ENCODE measurements around the gene PLET1. TPM values are rescaled to one million over a fixed set of nuclear protein-coding genes. Genes with fewer than 3 reads are reported as not detected.

The PLET1 gene
- total and polyA plus RNA-seq, 2 donors = not detected

GRCh38 chr11:112223754-112224532, 36.7 kb downstream of the PLET1 start:
- DNase-seq (ENCODE audit: extremely low spot score) = no peak
- no peak overlapping the region for H3K27ac ChIP-seq (ENCODE audit: low read depth)
- WGBS = 91% methylated on average over 5 of the region's 5 CpGs

GRCh38 chr11:112223121-112223520, 37.5 kb downstream of the PLET1 start:
- Histone ChIP-seq H3K4me3 (ENCODE audit: low read depth, low read length) (no peak overlapping the region), H3K27ac (ENCODE audit: low read depth) (no peak overlapping the region), H3K36me3 (ENCODE audit: insufficient read depth) (no peaks in the 10 kb centered on the region), H3K4me1 (ENCODE audit: insufficient read depth) (no peaks in the 10 kb centered on the region)
- DNase-seq (ENCODE audit: extremely low spot score) = no peak
- 45% methylated on average over 1 of the region's 1 CpG for WGBS

More at GRCh38 chr11:112223754-112224532, 36.7 kb downstream of the PLET1 start:
- no peaks in the 10 kb centered on the region for H3K4me1 ChIP-seq (ENCODE audit: insufficient read depth)
- H3K4me3 ChIP-seq (ENCODE audit: low read depth, low read length) = no peak overlapping the region
- no peaks in the 10 kb centered on the region for H3K36me3 ChIP-seq (ENCODE audit: insufficient read depth)

- Histone ChIP-seq H3K36me3 (ENCODE audit: insufficient read depth) (no peaks in the 10 kb centered on the region), H3K27ac (ENCODE audit: low read depth) (no peak overlapping the region), H3K4me3 (ENCODE audit: low read depth, low read length) (no peak overlapping the region), H3K4me1 (ENCODE audit: insufficient read depth) (no peaks in the 10 kb centered on the region)
- 69% methylated on average over 4 of the region's 4 CpGs for WGBS
- no peak for DNase-seq (ENCODE audit: extremely low spot score)
Measured at GRCh38 chr11:112222303-112222702, 38.4 kb downstream of the PLET1 start.

- no peak for DNase-seq (ENCODE audit: extremely low spot score)
- H3K4me3 ChIP-seq (ENCODE audit: low read depth, low read length) = no peak overlapping the region
- no peaks in the 10 kb centered on the region for H3K36me3 ChIP-seq (ENCODE audit: insufficient read depth)
- WGBS = 52% methylated on average over 3 of the region's 3 CpGs
- no peak overlapping the region for H3K27ac ChIP-seq (ENCODE audit: low read depth)
- H3K4me1 ChIP-seq (ENCODE audit: insufficient read depth) = no peaks in the 10 kb centered on the region
Measured at GRCh38 chr11:112221274-112221835, 39.3 kb downstream of the PLET1 start.

GRCh38 chr11:112219476-112220232, 41.0 kb downstream of the PLET1 start:
- DNase-seq (ENCODE audit: extremely low spot score) = peak; percentile 63
- H3K36me3 ChIP-seq (ENCODE audit: insufficient read depth) = no peaks in the 10 kb centered on the region
- no peak overlapping the region for H3K27ac ChIP-seq (ENCODE audit: low read depth)
- 36% methylated on average over 7 of the region's 7 CpGs for WGBS
- H3K4me1 ChIP-seq (ENCODE audit: insufficient read depth) = no peaks in the 10 kb centered on the region
- H3K4me3 ChIP-seq (ENCODE audit: low read depth, low read length) = no peak overlapping the region

- no peak overlapping the region for H3K4me3 ChIP-seq (ENCODE audit: low read depth, low read length)
- H3K36me3 ChIP-seq (ENCODE audit: insufficient read depth) = no peaks in the 10 kb centered on the region
- no peak for DNase-seq (ENCODE audit: extremely low spot score)
- H3K27ac ChIP-seq (ENCODE audit: low read depth) = no peak overlapping the region
- no peaks in the 10 kb centered on the region for H3K4me1 ChIP-seq (ENCODE audit: insufficient read depth)
- WGBS = 97% methylated on average over 1 of the region's 1 CpG
Measured at GRCh38 chr11:112216561-112217105, 44.0 kb downstream of the PLET1 start.

GRCh38 chr11:112215621-112216020, 45.0 kb downstream of the PLET1 start:
- no peak for DNase-seq (ENCODE audit: extremely low spot score)
- H3K27ac ChIP-seq (ENCODE audit: low read depth) = no peak overlapping the region
- H3K36me3 ChIP-seq (ENCODE audit: insufficient read depth) = no peaks in the 10 kb centered on the region
- no peaks in the 10 kb centered on the region for H3K4me1 ChIP-seq (ENCODE audit: insufficient read depth)
- H3K4me3 ChIP-seq (ENCODE audit: low read depth, low read length) = no peak overlapping the region
- 90% methylated on average over 6 of the region's 6 CpGs for WGBS

- Histone ChIP-seq H3K4me1 (ENCODE audit: insufficient read depth) (no peaks in the 10 kb centered on the region), H3K36me3 (ENCODE audit: insufficient read depth) (no peaks in the 10 kb centered on the region), H3K4me3 (ENCODE audit: low read depth, low read length) (no peak overlapping the region), H3K27ac (ENCODE audit: low read depth) (no peak overlapping the region)
- WGBS = 80% methylated on average over 4 of the region's 4 CpGs
- DNase-seq (ENCODE audit: extremely low spot score) = no peak
Measured at GRCh38 chr11:112213753-112214152, 46.9 kb downstream of the PLET1 start.

- no peak overlapping the region for H3K27ac ChIP-seq (ENCODE audit: low read depth)
- H3K4me3 ChIP-seq (ENCODE audit: low read depth, low read length) = no peak overlapping the region
- no peak for DNase-seq (ENCODE audit: extremely low spot score)
- H3K4me1 ChIP-seq (ENCODE audit: insufficient read depth) = no peaks in the 10 kb centered on the region
- no peaks in the 10 kb centered on the region for H3K36me3 ChIP-seq (ENCODE audit: insufficient read depth)
Measured at GRCh38 chr11:112212710-112213109, 48.0 kb downstream of the PLET1 start.

GRCh38 chr11:112212290-112212689, 48.4 kb downstream of the PLET1 start:
- H3K36me3 ChIP-seq (ENCODE audit: insufficient read depth) = no peaks in the 10 kb centered on the region
- DNase-seq (ENCODE audit: extremely low spot score) = no peak
- no peak overlapping the region for H3K4me3 ChIP-seq (ENCODE audit: low read depth, low read length)
- H3K4me1 ChIP-seq (ENCODE audit: insufficient read depth) = no peaks in the 10 kb centered on the region
- WGBS = 90% methylated on average over 3 of the region's 3 CpGs
- H3K27ac ChIP-seq (ENCODE audit: low read depth) = no peak overlapping the region

GRCh38 chr11:112211536-112211935, 49.1 kb downstream of the PLET1 start:
- no peak overlapping the region for H3K4me3 ChIP-seq (ENCODE audit: low read depth, low read length)
- no peaks in the 10 kb centered on the region for H3K4me1 ChIP-seq (ENCODE audit: insufficient read depth)
- H3K36me3 ChIP-seq (ENCODE audit: insufficient read depth) = no peaks in the 10 kb centered on the region
- 55% methylated on average over 2 of the region's 2 CpGs for WGBS
- no peak for DNase-seq (ENCODE audit: extremely low spot score)
- H3K27ac ChIP-seq (ENCODE audit: low read depth) = no peak overlapping the region

GRCh38 chr11:112210890-112211289, 49.8 kb downstream of the PLET1 start:
- 85% methylated on average over 1 of the region's 1 CpG for WGBS
- H3K36me3 ChIP-seq (ENCODE audit: insufficient read depth) = no peaks in the 10 kb centered on the region
- DNase-seq (ENCODE audit: extremely low spot score) = no peak
- no peak overlapping the region for H3K4me3 ChIP-seq (ENCODE audit: low read depth, low read length)
- H3K4me1 ChIP-seq (ENCODE audit: insufficient read depth) = no peaks in the 10 kb centered on the region
- H3K27ac ChIP-seq (ENCODE audit: low read depth) = no peak overlapping the region

- WGBS = 96% methylated on average over 23 of the region's 23 CpGs
- H3K4me1 ChIP-seq (ENCODE audit: insufficient read depth) = no peaks in the 10 kb centered on the region
- no peaks in the 10 kb centered on the region for H3K36me3 ChIP-seq (ENCODE audit: insufficient read depth)
- no peak overlapping the region for H3K4me3 ChIP-seq (ENCODE audit: low read depth, low read length)
- DNase-seq (ENCODE audit: extremely low spot score) = no peak
- H3K27ac ChIP-seq (ENCODE audit: low read depth) = no peak overlapping the region
Measured at GRCh38 chr11:112206071-112206470, 54.6 kb downstream of the PLET1 start.

- no peak overlapping the region for H3K4me3 ChIP-seq (ENCODE audit: low read depth, low read length)
- no peak overlapping the region for H3K27ac ChIP-seq (ENCODE audit: low read depth)
- no peaks in the 10 kb centered on the region for H3K36me3 ChIP-seq (ENCODE audit: insufficient read depth)
- WGBS = 53% methylated on average over 2 of the region's 2 CpGs
- no peak for DNase-seq (ENCODE audit: extremely low spot score)
- H3K4me1 ChIP-seq (ENCODE audit: insufficient read depth) = no peaks in the 10 kb centered on the region
Measured at GRCh38 chr11:112200252-112200651, 60.4 kb downstream of the PLET1 start.
